ENCODE data around the gene ZNF70. TPM values are rescaled to one million over a fixed set of nuclear protein-coding genes. Genes with fewer than 3 reads are reported as not detected.

The ZNF70 gene
- total and polyA plus RNA-seq, 9 of the 15 experiments (the other 6 are each of a cell fraction or from before 2014, with no cell fraction given) = 0.14 to 3.3 (median 1.4) TPM

- TF ChIP-seq MAX (CRISPR knock-in tag; IDR thresholded peaks at IDR 0.05) (peak; percentile 61; the same call in 1 of the 2 replicates), TCF3 (CRISPR knock-in tag; IDR thresholded peaks at IDR 0.05) (peak; percentile 17; the same call in 1 of the 2 replicates), SP2 (IDR thresholded peaks at IDR 0.05; ENCODE audit: extremely low read depth, low read depth, low read length, poor library complexity, severe bottlenecking) (peak; percentile 88), GABPB2 (CRISPR knock-in tag; conservative IDR thresholded peaks at IDR 0.05) (no peak), RREB1 (CRISPR knock-in tag; IDR thresholded peaks at IDR 0.05) (no peak), SRF (CRISPR knock-in tag; IDR thresholded peaks at IDR 0.05) (no peak), ZNF146 (CRISPR knock-in tag; IDR thresholded peaks at IDR 0.05; ENCODE audit: unreplicated experiment) (no peak), THRAP3 (IDR thresholded peaks at IDR 0.05; ENCODE audit: borderline replicate concordance) (no peak)
- TF ChIP-seq, protein P1, sequence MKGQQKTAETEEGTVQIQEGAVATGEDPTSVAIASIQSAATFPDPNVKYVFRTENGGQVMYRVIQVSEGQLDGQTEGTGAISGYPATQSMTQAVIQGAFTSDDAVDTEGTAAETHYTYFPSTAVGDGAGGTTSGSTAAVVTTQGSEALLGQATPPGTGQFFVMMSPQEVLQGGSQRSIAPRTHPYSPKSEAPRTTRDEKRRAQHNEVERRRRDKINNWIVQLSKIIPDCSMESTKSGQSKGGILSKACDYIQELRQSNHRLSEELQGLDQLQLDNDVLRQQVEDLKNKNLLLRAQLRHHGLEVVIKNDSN (CRISPR knock-in tag; IDR thresholded peaks at IDR 0.05) = no peak
- TF ChIP-seq, protein P2, sequence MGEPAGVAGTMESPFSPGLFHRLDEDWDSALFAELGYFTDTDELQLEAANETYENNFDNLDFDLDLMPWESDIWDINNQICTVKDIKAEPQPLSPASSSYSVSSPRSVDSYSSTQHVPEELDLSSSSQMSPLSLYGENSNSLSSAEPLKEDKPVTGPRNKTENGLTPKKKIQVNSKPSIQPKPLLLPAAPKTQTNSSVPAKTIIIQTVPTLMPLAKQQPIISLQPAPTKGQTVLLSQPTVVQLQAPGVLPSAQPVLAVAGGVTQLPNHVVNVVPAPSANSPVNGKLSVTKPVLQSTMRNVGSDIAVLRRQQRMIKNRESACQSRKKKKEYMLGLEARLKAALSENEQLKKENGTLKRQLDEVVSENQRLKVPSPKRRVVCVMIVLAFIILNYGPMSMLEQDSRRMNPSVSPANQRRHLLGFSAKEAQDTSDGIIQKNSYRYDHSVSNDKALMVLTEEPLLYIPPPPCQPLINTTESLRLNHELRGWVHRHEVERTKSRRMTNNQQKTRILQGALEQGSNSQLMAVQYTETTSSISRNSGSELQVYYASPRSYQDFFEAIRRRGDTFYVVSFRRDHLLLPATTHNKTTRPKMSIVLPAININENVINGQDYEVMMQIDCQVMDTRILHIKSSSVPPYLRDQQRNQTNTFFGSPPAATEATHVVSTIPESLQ (CRISPR knock-in tag; IDR thresholded peaks at IDR 0.05) = 0 out of 2 replicates have a peak, but pooled peaks have one; percentile 38
- TF ChIP-seq, protein P3, sequence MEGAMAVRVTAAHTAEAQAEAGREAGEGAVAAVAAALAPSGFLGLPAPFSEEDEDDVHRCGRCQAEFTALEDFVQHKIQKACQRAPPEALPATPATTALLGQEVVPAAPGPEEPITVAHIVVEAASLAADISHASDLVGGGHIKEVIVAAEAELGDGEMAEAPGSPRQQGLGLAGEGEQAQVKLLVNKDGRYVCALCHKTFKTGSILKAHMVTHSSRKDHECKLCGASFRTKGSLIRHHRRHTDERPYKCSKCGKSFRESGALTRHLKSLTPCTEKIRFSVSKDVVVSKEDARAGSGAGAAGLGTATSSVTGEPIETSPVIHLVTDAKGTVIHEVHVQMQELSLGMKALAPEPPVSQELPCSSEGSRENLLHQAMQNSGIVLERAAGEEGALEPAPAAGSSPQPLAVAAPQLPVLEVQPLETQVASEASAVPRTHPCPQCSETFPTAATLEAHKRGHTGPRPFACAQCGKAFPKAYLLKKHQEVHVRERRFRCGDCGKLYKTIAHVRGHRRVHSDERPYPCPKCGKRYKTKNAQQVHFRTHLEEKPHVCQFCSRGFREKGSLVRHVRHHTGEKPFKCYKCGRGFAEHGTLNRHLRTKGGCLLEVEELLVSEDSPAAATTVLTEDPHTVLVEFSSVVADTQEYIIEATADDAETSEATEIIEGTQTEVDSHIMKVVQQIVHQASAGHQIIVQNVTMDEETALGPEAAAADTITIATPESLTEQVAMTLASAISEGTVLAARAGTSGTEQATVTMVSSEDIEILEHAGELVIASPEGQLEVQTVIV (CRISPR knock-in tag; IDR thresholded peaks at IDR 0.05; ENCODE audit: borderline replicate concordance) = no peak
Measured at GRCh38 chr22:23750714-23751440, at the start of gene ZNF70 (continued).

All from K562 (cell line).